GM20431 (cell line): ENCODE data around the gene CETN3.

Experiments
- in situ Hi-C: fragments of 300-500 bp; cut with MseI, MboI; formaldehyde crosslinking; loops from one replicate; pipeline ENCODE4 v1.15.0; 2020; ENCODE audit warnings: low sequenced_read_pairs; ENCODE audit not compliant: unreplicated experiment

CETN3 gene

GRCh38 chr5:90409318-90410177 lies at the start of gene CETN3:
Gene CETN3 (minus strand): TSS chr5:90409756. CDS start chr5:90409661, 95 bp downstream.
- in situ Hi-C loops, result no loop called here

- in situ Hi-C loops, result loop anchor here (25.0 kb wide), 2 partner anchors 90 to 340 kb away; partner anchors contain the start of gene LYSMD3
Measured at GRCh38 chr5:90446961-90447360, 37.4 kb upstream of the CETN3 start.

DNA sequence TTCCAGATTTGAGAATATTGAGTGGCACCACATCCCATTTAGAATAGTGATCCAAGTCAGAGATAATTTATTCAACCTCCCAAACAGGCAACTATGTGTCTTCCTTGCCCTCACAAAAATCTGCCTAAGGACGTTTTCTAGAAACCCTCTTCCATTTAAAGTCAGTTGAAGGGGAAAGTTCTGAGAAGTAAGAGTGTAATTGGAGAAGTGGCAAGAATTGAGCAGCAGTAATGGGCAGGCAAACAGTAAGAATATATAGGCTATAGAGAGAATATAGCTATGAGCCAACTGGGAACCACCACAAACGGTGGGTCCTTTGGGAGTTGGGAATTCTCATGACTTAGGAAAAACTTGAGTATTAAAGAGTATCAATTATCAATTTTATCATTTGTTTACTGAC lies 31.1 kb upstream of the CETN3 start:
- in situ Hi-C loops, result loop anchor here (25.0 kb wide), 2 partner anchors 97 to 347 kb away; partner anchors contain the start of gene LYSMD3

- in situ Hi-C loops, result loop anchor here (25.0 kb wide), 2 partner anchors 99 to 349 kb away; partner anchors contain the start of gene LYSMD3
Measured at GRCh38 chr5:90438100-90438499, 28.5 kb upstream of the CETN3 start.

- in situ Hi-C loops, result loop anchor here (25.0 kb wide), 2 partner anchors 100 to 350 kb away; partner anchors contain the start of gene LYSMD3
Measured at GRCh38 chr5:90437663-90438062, 28.1 kb upstream of the CETN3 start.

GRCh38 chr5:90434116-90434714 lies 24.7 kb upstream of the CETN3 start:
- in situ Hi-C loops, result loop anchor here (25.0 kb wide), 2 partner anchors 103 to 353 kb away; partner anchors contain the start of gene LYSMD3

DNA sequence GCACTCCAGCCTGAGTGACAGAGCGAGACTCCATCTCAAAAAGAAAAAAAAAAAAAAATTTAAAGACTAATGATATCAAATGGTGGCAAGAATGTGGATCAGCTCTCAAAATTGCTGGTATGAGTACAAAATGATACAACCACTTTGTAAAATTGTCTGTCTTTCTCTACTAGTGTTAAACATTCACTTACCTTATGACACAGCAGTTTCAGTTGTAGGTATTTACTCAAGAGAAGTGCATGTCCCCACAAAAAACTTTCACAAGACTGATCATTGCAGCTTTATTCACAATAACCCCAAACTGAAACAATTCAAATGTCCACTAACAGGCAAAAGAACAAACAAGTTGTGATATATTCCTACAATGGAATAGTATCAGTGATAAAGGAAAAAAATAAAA lies 14.7 kb upstream of the CETN3 start:
- in situ Hi-C loops, result no loop called here

GRCh38 chr5:90421136-90421535 lies 11.6 kb upstream of the CETN3 start:
- in situ Hi-C loops, result no loop called here

DNA sequence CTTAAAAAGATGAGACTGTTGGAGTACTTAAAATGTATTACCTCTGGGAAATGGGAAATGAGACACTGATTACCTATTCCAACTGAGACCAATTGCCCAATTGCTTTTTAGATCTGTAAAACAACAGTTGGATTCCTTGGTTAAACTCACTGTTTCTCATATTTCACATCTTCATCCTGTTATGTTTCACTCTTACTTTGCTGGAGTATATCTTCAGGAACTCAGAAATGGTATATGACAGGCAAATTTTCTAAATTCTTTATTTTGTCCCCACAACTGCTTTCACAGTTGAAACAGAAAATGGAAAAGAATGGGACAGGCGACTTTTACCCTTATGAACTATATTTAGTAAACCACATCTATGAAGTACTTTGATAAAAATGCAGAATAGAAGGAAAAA lies 8.7 kb upstream of the CETN3 start:
- in situ Hi-C loops, result no loop called here

GRCh38 chr5:90410178-90410762 lies 714 bp upstream of the CETN3 start:
- in situ Hi-C loops, result no loop called here

GRCh38 chr5:90408571-90409317 lies 812 bp downstream of the CETN3 start:
- in situ Hi-C loops, result no loop called here

GRCh38 chr5:90406466-90406865 lies 3.1 kb downstream of the CETN3 start:
- in situ Hi-C loops, result no loop called here

GRCh38 chr5:90402521-90403255 lies 6.9 kb downstream of the CETN3 start:
- in situ Hi-C loops, result no loop called here

DNA sequence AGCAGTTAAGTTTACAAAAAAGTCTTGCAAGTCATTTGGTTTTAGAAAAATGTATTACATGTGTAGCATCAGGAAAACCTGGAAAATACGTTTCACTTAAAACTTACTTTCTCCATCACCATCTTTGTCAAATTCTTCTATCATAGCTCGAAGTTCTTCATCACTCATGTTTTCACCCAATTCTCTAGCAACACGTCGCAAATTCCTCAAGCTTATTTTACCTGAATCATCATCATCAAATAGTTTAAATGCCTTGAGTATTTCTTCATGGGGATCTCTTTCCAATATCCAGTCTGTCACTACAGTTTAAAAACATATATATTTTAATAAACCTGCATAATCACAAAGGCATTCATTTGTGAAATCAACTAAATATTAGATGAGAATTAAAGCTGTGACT lies 10.3 kb downstream of the CETN3 start:
- in situ Hi-C loops, result no loop called here

- in situ Hi-C loops, result no loop called here
Measured at GRCh38 chr5:90398726-90399125, 10.8 kb downstream of the CETN3 start.

GRCh38 chr5:90395005-90395404 lies 14.6 kb downstream of the CETN3 start:
- in situ Hi-C loops, result no loop called here

DNA sequence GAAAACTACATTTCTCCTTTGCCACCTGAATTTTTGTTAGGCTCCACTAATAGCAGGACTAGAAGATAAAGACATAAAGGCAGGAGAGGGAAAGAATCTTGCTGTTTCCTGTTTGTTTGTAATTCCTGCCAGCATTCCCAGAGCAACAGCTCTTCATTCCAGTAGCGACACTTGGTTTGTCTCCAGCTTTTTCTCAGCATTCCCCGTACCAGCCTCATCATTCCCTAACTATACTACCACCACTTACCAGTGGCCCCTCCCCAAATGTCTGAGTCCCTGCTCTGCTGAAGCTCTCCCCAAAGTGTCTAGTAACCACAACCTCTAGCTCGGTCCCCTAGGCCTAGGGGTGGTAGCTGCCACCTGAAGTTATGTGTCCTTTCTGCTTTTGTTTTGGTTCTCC lies 18.6 kb downstream of the CETN3 start:
- in situ Hi-C loops, result no loop called here

DNA sequence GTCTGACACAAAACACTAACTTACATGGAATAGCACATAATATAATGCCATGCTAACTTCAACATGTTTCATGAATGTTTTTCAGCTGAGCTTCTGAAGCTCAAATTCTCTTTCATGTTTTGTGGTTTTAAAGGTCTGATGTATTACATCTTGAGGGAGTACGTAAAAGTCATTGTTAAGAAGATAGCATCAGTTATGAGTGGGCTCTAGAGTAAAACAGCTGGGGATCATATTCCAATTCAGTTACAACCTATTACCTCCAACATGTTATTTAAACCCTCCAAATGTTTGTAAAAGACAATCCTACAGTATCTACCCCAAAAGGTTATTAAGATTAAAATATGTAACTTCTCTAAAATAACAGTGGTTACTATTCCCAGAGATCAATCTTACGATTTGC lies 19.2 kb downstream of the CETN3 start:
- in situ Hi-C loops, result no loop called here

- in situ Hi-C loops, result no loop called here
Measured at GRCh38 chr5:90387508-90387907, 22.0 kb downstream of the CETN3 start.
